GM18861 (cell line): ENCODE data around the gene DNAH5.

Experiments
- ATAC-seq: cut with Tn5 transposase; IDR thresholded peaks from one replicate; pipeline ENCODE4 v1.9.1; 2021; ENCODE audit not compliant: unreplicated experiment

The DNAH5 gene

GRCh38 chr5:13939638-13940037, 4.8 kb downstream of the DNAH5 start:
- no peak for ATAC-seq

GRCh38 chr5:13934921-13935320, 9.6 kb downstream of the DNAH5 start:
- no peak for ATAC-seq

- no peak for ATAC-seq
Observed at GRCh38 chr5:13934125-13934524, 10.4 kb downstream of the DNAH5 start.

DNA sequence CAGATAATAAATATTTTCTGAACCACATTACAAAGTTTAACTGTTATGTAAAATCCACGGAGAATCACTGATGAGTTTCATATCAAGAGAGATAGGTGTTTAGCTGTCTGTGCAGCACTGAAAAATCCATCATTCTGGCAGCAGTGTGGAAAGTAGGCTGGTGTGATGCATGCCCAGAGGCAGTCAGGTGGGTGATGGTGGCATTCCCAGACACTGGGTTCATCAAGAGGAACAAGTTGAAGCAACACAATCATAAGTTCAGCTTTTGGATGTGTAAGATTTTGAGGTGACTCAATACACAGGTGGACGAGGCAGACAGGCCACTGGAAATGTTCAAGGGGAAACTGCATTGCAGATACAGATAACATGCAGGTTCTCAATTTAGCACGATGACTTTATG, 11.9 kb downstream of the DNAH5 start:
- no peak for ATAC-seq

- ATAC-seq: no peak
Observed at GRCh38 chr5:13932011-13932410, 12.5 kb downstream of the DNAH5 start.

GRCh38 chr5:13930541-13931171, 13.8 kb downstream of the DNAH5 start:
- no peak for ATAC-seq

DNA sequence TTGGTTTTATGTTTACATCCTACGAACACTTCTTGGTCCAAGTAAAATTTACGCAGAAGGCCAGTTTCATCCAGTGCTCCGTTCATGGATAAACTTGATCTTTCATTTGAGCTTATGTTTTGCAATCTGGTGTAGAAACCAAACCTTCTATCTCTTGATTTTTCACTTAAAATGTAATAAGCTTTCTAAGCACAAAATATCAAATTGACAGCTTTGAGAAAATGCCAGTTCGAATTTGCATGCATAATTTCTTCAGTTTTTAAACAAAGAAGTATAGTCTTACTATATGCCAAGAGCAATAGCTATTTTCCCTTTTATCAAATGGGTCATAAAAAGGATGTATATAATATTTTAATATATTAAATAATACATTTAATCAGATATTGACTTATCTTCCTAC, 17.8 kb downstream of the DNAH5 start:
- no peak for ATAC-seq

DNA sequence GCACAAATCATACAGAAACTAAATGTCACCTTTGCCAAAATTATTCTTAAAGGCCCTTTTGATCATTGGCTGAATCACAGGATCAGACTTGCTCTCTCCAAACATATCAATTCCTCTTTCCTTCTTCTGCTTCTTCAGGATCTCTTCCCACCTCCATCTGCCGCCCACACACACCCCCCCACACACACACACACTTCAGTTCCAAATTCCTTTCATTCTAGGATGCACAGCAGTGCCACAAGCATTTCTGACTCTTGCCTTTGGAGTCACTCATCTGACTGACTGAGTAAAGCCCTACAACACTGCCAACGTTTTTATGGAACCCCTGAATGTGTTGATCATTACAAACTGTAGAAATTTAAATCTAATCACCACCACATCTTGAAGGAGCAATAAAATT, 22.9 kb downstream of the DNAH5 start:
- no peak for ATAC-seq

GRCh38 chr5:13919786-13920185, 24.7 kb downstream of the DNAH5 start:
- no peak for ATAC-seq

- ATAC-seq: no peak
Observed at GRCh38 chr5:13919087-13919486, 25.4 kb downstream of the DNAH5 start.

DNA sequence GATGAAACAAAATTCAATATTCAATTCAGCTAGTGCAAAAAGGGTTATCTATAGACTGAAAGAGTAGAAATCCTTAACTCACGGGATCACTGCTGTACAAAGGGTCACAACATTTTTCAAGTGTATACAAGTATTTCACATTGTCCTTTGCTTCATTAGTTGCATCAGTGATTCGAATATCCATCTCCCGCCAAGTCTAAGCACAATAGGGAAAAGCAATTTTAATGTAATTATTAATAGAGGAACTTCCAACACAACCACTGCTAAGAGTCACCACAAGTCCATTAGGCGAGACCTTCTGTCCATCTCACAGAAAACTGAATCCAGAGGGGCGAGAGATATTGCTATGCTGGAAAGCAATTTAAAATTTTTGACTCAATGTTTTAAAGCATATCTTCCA, 27.4 kb downstream of the DNAH5 start:
- no peak for ATAC-seq

GRCh38 chr5:13913962-13914361, 30.5 kb downstream of the DNAH5 start:
- ATAC-seq: no peak

DNA sequence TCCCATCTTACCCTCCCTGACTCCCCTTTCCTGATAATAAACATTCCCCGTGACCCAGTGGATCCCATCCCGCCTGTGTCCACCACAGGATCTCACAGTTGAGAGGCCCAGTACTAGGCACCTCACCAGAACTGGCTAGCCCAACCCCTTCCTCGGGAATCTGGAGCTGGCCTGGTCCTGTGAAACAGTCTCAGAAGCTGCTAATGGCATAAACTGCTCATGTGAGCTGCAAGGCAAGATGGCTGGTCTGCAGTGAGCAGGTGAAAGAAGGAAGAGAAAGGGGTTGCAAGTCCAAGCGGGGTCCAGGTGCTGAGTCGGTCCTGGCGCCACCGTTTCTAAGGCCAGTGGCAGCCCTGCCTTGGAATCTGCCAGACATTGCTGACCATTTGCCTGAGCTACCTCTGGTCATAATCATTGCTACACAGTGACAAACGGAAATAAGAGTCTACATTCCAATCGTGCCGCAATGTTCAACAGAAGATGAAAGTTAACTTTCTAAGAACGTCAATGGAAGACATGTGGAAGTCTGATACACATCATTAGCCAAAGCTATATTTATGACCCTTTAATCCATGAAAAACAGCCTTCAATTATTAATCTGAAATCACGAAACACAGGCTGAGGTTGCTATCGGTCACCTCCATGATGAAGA, 33.7 kb downstream of the DNAH5 start:
- ATAC-seq: no peak

DNA sequence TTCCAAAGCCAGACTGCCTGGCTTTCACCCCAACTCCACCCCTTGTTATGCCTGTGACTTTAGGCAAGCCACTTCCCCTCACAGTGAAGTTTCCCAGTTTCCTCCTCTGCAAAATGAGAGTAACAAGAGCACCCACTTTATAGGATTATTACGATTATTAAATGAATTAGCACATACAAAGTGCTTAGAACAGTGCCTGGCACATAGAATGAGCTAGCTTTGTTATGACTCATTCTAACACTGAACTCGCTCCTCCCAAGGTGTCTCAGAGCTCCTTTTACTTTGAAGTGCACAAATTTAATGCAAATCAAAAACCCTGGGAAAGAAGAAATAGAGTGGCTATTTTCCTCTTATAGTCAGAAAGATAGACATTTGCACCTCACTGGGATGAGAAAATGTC, 34.3 kb downstream of the DNAH5 start:
- ATAC-seq: no peak

GRCh38 chr5:13909271-13909670, 35.2 kb downstream of the DNAH5 start:
- no peak for ATAC-seq

DNA sequence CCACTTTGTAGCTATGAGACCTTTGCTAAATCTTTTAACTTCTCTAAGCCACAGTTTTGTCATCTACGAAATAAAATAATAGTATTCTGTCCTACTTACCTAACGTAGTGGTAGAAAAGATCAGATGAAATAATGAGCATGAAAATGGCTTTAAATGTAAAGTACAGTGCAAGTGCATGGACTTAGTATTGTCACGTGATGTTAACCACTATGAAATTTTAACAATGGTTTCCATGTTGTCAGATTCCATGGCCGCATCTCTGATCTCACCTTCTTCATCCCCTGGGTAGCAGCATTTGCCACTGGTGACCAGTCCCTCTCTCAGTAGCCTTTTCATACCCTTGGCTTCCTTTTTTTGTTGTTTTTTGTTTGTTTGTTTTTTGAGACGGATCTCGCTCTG, 45.9 kb downstream of the DNAH5 start:
- ATAC-seq: no peak

- no peak for ATAC-seq
Observed at GRCh38 chr5:13878357-13878756, 66.1 kb downstream of the DNAH5 start.

DNA sequence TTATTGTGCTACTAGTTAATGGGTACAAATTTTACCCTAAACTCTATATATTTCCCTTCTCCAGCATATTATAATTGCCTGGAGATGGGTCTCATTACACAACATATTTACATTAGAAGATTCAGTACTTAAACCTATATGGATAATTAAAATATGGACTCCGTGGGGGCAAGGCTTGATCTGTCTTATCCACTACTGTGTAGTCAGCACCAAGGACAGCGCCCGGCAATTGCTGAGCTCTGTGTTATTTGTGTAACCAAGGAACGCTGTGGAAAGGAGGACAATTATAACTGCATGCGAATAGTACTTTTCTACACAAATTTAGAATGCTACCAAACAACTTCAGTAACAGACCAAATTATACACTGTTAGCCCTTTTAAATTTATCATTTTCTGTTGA, 77.7 kb downstream of the DNAH5 start:
- ATAC-seq: no peak

- no peak for ATAC-seq
Observed at GRCh38 chr5:13865312-13865711, 79.2 kb downstream of the DNAH5 start.

DNA sequence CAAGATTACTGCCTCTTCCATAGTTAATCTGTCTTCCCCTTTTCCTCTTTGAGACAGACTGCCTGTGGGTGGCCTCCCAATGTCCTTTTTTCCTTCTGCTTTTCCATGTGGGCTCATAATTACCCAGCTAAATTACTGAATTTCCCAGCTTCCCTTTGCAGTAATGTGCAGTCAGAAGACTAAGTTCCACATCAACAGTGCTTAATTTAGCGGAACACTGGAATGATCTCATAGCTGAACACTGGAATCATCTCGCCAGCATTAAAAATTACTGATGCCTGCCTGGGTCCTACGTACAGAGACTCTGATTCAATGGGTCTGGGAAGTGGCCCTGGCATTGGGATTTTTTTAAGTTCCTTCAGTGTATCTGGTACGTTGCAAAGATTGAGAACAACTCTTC, 84.3 kb downstream of the DNAH5 start:
- ATAC-seq: no peak

GRCh38 chr5:13859270-13860065, 85.0 kb downstream of the DNAH5 start:
- no peak for ATAC-seq

DNA sequence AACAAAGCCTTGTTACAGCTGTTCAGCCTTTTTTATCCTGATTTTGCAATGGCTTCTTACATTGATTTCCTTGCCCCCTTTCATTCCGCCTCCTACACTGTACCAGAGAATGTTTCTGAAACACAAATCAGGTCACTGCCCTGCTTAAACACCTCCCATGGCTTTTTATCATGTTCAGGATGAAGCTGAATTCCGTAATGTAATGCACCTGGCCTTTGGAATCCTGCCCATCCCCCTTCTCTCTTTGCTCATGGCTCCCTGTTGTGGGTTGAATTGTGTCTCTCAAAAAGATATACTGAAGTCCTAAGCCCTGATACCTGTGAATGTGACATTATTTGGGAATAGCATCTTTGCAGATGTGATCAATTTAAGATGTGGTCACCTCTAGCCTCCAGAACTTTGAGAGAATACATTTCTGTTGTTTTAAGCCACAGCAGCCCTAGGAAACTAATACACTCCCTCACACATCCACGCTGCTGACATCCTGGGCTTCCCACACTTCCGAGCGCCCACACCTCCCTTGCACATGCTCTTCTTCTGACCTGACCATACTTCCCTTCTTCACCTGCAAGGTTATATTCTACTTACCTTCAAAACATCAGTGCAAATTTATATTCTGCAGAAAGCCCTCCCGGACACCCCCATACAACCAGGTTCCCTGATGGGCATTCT, 101.2 kb downstream of the DNAH5 start:
- no peak for ATAC-seq
